ENCODE data around the gene ARNT2. TPM values are rescaled to one million over a fixed set of nuclear protein-coding genes. Genes with fewer than 3 reads are reported as not detected.

ARNT2 gene
- total and polyA plus RNA-seq, 2 experiments from 2014 or later: 4.6 to 11.6 TPM

GRCh38 chr15:80637747-80638146 lies 233.6 kb downstream of the ARNT2 start:
- no peak overlapping the region for H3K27ac Mint-ChIP-seq
- peaks cover 5% of the 10 kb centered on the region for H3K27me3 Mint-ChIP-seq (ENCODE audit: insufficient read depth, low read depth, poor library complexity)

More at GRCh38 chr15:80637747-80638146, 233.6 kb downstream of the ARNT2 start:
- Mint-ChIP-seq H3K4me1 (no peaks in the 10 kb centered on the region; the same call in 2 of the 3 replicates), H3K9me3 (peaks cover 14% of the 10 kb centered on the region), H3K4me3 (no peak overlapping the region), H3K36me3 (ENCODE audit: low read depth) (peaks cover 8% of the 10 kb centered on the region; the same call in 2 of the 3 replicates)
- no peak overlapping the region for H3K4me3 ChIP-seq
- no peaks in the 10 kb centered on the region for H3K4me1 ChIP-seq (ENCODE audit: insufficient read depth)
- H3K79me2 ChIP-seq (replicated peaks; ENCODE audit: insufficient read depth): no peaks in the 10 kb centered on the region
- no peak for TF ChIP-seq ETS1 (IDR thresholded peaks at IDR 0.05)
- no peak for TF ChIP-seq EZH2 (IDR thresholded peaks at IDR 0.05; ENCODE audit: low read depth, unreplicated experiment)
- no peak for TF ChIP-seq ZNF462 (CRISPR knock-in tag; IDR thresholded peaks at IDR 0.05)
- no peak overlapping the region for H3K27ac ChIP-seq (ENCODE audit: low read depth)
- ATAC-seq (no peak), DNase-seq (ENCODE audit: low spot score) (no peak)
- no peaks in the 10 kb centered on the region for H4K20me1 ChIP-seq (replicated peaks; ENCODE audit: insufficient read depth)
- no peaks in the 10 kb centered on the region; the same call in 1 of the 2 replicates for H3K9me2 ChIP-seq (ENCODE audit: insufficient read depth)
- H2AFZ ChIP-seq: no peak overlapping the region
- no peaks in the 10 kb centered on the region for H3K36me3 ChIP-seq (ENCODE audit: insufficient read depth)
- no peaks in the 10 kb centered on the region for H3K27me3 ChIP-seq (ENCODE audit: insufficient read depth)
- H3K4me2 ChIP-seq: no peak overlapping the region
- no peaks in the 10 kb centered on the region for H3F3A ChIP-seq (replicated peaks; ENCODE audit: low read depth)
